GM10266 (cell line): ENCODE data around the gene STN1.

Source experiments
- DNase-seq: peaks from one replicate; pipeline ENCODE4 v3.0.0; 2012; ENCODE audit errors: extremely low spot score
- TF ChIP-seq, protein P1 (sequence below): IDR thresholded peaks from 2 replicates; pipeline ENCODE4 v1.5.1; 2012; ENCODE audit warnings: mild to moderate bottlenecking, low read depth; ENCODE audit not compliant: control insufficient read depth, insufficient read depth; ENCODE audit errors: missing control alignments

The STN1 gene

DNA sequence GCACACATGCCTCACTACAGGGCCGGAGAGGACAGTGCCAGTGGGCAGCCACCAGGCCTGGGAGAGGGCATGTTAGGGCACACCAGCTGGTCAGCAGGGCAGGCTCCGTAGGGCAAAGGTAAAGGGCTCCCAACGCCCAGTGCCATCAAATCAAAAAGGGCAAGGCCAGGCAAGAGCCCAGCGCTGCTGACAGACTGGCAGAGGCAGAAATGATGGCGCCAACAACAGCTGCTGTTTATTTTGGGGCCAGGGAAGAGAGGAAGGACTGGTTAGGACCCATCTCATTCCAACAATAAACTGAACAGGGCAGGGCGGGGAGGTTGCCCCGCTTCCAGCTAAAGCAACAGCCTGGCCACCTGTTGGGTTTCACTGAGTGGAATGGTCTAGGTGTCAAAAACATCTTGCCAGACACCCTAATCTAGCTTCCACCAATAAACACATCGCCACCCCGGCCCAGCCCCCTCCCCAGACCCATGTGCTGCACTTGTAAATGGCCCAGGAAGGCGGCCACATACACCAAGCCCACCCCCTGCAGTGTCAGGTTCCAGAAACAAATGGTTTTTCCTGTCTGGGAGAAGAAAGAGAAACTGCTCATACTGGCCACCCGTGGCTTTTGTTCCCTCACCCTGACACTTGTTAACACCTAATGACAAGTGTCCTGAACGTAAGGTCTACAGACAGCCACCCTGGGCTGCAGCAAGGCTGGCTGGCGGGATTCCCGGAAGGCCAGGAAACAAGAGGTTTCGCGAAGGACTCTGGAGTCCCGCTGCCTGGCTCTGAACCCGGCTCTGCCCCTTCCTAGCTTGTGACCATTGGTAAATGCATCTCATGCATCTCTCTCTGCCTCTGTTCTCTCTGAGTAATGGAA is 77.9 kb downstream of the STN1 start:
- TF ChIP-seq, protein P1, sequence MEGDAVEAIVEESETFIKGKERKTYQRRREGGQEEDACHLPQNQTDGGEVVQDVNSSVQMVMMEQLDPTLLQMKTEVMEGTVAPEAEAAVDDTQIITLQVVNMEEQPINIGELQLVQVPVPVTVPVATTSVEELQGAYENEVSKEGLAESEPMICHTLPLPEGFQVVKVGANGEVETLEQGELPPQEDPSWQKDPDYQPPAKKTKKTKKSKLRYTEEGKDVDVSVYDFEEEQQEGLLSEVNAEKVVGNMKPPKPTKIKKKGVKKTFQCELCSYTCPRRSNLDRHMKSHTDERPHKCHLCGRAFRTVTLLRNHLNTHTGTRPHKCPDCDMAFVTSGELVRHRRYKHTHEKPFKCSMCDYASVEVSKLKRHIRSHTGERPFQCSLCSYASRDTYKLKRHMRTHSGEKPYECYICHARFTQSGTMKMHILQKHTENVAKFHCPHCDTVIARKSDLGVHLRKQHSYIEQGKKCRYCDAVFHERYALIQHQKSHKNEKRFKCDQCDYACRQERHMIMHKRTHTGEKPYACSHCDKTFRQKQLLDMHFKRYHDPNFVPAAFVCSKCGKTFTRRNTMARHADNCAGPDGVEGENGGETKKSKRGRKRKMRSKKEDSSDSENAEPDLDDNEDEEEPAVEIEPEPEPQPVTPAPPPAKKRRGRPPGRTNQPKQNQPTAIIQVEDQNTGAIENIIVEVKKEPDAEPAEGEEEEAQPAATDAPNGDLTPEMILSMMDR: no peak
- DNase-seq: no peak

DNA sequence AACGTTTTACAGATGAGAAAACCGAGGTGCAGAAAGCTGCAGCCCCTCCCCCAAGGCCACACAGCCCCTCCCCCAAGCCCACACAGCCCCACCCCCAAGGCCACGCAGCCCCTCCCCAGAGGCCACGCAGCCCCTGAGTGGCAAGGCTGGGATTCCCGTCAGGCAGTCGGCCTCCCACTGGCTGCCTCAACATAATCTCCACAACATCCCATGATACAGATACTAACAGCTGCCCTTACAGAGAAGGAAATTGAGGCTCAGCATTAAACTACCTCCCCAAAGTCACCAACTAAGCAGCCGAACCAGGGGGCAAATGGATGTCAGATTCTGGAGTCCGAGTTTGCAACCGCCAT is 78.5 kb downstream of the STN1 start:
- DNase-seq: no peak
- TF ChIP-seq, protein P1: no peak

DNA sequence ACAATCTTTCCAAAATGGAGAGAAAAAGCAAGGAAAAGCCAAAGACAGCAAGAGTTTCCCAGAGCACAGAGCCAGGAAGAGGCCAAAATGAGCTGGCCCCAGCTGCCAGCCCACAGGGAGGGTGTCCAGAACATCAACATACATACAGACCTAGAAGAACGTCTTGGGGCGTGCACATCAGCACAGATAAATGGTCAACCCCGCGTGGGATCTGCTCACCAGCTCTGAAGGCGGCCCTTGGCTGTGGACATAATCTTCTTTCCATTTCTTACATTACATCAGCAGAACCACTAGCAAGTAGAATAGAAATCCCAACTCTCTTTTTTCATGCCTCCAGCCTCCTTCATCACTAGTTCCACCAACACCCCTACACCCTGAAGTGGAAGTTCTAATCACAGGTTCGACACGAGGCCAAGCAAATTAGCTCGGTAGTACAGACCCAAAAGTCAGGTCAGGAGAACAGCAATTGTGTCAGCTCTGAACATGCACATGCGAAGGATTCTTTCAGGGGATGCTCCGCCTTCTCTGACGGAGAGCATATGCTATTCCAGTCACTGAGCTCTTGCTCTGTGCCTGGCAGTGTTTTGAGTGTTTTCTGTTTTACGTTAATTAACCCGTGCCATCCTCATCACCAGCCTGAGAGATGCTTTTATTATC is 79.0 kb downstream of the STN1 start:
- TF ChIP-seq, protein P1: no peak
- no peak for DNase-seq

DNA sequence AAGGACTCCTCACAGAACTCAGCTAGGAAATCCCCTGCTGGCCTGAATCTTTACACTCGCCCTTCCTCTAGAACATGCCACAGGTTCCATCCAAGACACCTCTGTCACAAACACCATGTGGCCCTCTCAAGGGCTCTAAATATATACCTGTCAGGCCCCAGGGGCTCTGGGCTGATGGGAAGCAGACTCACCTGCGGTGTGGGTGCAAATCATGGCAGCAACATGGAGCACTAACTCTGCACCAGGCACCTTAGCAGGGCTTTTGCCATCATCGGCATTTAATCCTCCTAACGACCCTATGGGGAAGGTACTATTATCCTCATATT is 80.0 kb downstream of the STN1 start:
- TF ChIP-seq, protein P1: no peak
- no peak for DNase-seq

DNA sequence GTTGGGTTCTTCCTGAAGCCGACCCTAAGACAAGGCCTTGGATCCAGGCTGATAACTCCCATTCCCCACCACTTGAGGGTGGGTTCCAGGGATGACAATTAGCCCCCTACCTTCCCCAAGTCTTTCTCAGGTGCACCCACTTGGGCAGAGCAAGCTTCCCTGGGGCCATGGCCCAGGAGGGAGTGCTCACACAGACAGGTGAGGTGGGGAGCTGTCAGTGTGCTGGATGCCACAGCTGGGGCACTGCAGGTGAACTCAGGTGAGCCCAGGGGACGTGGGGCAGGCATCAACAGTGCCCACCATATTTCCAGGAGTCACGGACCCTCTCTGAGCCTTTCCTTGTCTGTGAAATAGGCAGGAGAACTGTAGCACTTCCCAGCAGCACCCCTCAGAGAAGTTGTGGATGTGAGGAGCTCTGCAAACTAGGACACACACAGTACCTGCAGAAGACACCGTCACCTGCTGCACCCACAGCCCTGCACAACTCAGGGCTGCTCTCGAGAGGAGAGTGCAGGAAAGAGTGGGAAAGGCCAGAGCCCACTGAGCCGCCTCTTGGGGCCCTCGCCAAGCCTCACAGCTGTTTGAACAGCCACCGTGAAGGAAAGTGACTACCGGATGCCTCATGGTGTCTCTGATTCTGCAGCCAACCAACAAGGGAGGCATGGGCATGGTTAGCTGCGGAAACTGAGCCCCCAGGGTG is 80.5 kb downstream of the STN1 start:
- no peak for DNase-seq
- TF ChIP-seq, protein P1: no peak

DNA sequence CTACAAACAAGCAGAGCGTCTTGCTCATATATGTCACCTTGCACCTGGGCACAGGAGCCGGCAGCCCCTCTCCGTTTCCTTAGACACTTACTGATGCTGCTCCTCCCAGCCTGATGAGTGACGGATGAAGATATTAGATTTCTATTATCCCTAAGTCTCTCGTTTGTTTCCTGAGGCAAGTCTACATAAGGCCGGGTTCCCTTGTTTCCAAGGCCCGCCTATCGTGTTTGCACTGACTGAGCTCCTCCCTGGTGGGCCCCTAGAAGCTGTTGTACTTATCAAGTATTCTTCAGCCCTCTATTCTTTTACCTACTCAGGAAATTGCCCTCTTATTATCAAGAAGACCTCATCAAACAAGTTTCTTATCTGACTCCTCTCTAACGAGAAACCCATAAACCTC is 81.1 kb downstream of the STN1 start:
- no peak for DNase-seq
- TF ChIP-seq, protein P1: no peak
